Common myeloid progenitor, CD34-positive (primary cell): ENCODE results near the gene SART3.

ENCODE experiments used
- CTCF ChIA-PET: fragments of 350-600 bp; sonication (Branson Sonifier 250); formaldehyde crosslinking; loops from one replicate; lab custom pipeline; 2021; ENCODE audit warnings: antibody characterized with exemption; lab: Charles Lee
- POLR2A ChIA-PET: fragments of 350-600 bp; sonication (Branson Sonifier 250); formaldehyde crosslinking; loops from one replicate; lab custom pipeline; 2021; ENCODE audit warnings: antibody characterized with exemption; lab: Charles Lee
- DNase-seq, 3 donors: peaks; one replicate each; pipeline versions ENCODE4 v3.0.0 to v3.0.0-alpha.2; 2013
- H3K27ac ChIP-seq, 2 experiments: 1 replicate in 1 of 2; 2 replicates in 1 of 2; pipeline ENCODE4 v1.7.0; 2013; ENCODE audit warnings: inconsistent platforms in 2 of 2, low read length in 2 of 2, mild to moderate bottlenecking in 2 of 2, low read depth in 1 of 2, moderate library complexity in 1 of 2; ENCODE audit not compliant: severe bottlenecking in 2 of 2, insufficient read depth in 1 of 2, poor library complexity in 1 of 2
- H3K27me3 ChIP-seq, 5 experiments: replicated peaks in 2 of 5; 1 replicate in 3 of 5; 2 replicates in 2 of 5; pipeline versions ENCODE4 v1.6.1 to v1.7.0; 2013; ENCODE audit warnings: low read length in 4 of 5, mild to moderate bottlenecking in 2 of 5, moderate library complexity in 2 of 5, inconsistent platforms in 1 of 5; ENCODE audit not compliant: insufficient read depth in 5 of 5, control insufficient read depth in 4 of 5
- H3K36me3 ChIP-seq, 4 experiments: 1 replicate in 2 of 4; 2 replicates in 2 of 4; pipeline versions ENCODE4 v1.6.1 to v1.7.0; 2013; ENCODE audit warnings: low read length in 3 of 4, control low read depth in 1 of 4, mild to moderate bottlenecking in 1 of 4; ENCODE audit not compliant: control insufficient read depth in 4 of 4, insufficient read depth in 4 of 4
- H3K4me1 ChIP-seq, 4 experiments: 1 replicate in 3 of 4; 2 replicates in 1 of 4; pipeline versions ENCODE4 v1.6.1 to v1.7.1; 2013; ENCODE audit warnings: low read length in 3 of 4, mild to moderate bottlenecking in 3 of 4, control low read depth in 1 of 4, inconsistent platforms in 1 of 4, moderate library complexity in 1 of 4; ENCODE audit not compliant: control insufficient read depth in 4 of 4, insufficient read depth in 4 of 4; ENCODE audit errors: control extremely low read depth in 1 of 4
- H3K4me3 ChIP-seq, 7 experiments: 1 replicate in 4 of 7; 2 replicates in 3 of 7; pipeline versions ENCODE4 v1.5.1 to v1.7.0; 2013; ENCODE audit warnings: mild to moderate bottlenecking in 7 of 7, low read length in 6 of 7, moderate library complexity in 6 of 7, inconsistent platforms in 2 of 7, low read depth in 2 of 7, control low read depth in 1 of 7; ENCODE audit not compliant: insufficient read depth in 4 of 7, control insufficient read depth in 1 of 7; ENCODE audit errors: extremely low read depth in 1 of 7
- H3K9me3 ChIP-seq, 5 experiments: 1 replicate in 4 of 5; 2 replicates in 1 of 5; pipeline versions ENCODE4 v1.6.1 to v1.7.1; 2013; ENCODE audit warnings: low read length in 4 of 5, mild to moderate bottlenecking in 2 of 5, inconsistent platforms in 1 of 5, low read depth in 1 of 5, moderate library complexity in 1 of 5; ENCODE audit not compliant: control insufficient read depth in 4 of 5, insufficient read depth in 2 of 5; ENCODE audit errors: control extremely low read depth in 1 of 5
- WGBS: methylation state at CpG from one replicate; pipeline ENCODE4 v1.1.5; 2013; ENCODE audit not compliant: insufficient coverage; 5-methylcytosine and 5-hydroxymethylcytosine counted together

SART3 gene

DNA sequence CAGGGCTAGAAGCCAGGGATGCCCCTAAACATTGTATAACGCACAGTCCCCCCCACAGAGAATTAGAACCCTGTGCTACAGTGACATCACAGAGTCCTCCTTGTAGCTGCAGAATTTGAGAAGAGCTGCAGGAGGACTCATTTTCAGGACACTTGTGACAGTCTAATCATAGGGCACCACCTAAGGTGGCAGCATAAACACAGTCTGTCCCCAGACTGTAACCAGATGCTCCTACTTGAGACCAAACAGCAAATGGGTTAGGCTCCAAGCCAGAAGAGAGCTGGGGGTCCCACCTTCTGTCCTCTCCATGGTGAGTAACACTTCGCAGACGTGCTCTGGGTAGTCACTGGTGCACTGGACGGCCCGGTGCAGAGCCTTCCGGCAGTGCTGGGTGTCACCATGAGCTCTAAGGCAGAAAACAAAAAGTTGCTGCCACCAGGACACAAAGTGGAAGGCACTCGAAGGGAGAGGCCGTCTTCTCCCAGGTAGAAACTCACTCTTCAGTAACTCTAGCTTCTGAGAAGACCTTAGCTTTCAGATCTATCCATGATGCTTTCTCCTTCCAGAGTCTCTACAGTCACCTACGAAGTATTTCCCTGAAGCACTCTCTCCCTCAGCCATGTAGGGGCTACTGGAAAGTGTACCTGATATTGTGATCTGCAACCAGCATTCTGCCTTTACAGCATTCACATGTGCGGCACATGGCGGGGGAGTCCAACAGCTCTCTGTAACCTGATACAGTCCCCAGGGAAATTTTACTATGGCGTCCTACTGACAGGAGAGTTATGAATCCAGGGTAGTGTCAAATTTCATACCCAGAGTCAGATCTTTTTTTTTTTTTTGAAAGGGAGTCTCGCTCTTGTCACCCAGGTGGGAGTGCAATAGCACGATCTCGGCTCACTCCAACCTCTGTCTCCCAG lies 28.8 kb downstream of the SART3 start:
- H3K27me3 ChIP-seq, result no peaks in the 10 kb centered on the region
- H3K4me1 ChIP-seq, result no peaks in the 10 kb centered on the region
- no peaks in the 10 kb centered on the region for H3K9me3 ChIP-seq
- 100% methylated on average over 10 of the region's 15 CpGs for WGBS
- no peak for DNase-seq
- CTCF ChIA-PET, result interaction anchor here (0.7 to 0.8 kb wide), 3 partner anchors 9 to 37 kb away, joined by 3 to 5 read pairs (median 3); no protein-coding TSS in a partner anchor
- H3K27ac ChIP-seq, result no peak overlapping the region
- peaks cover 44 to 82% (median 69%) of the 10 kb centered on the region in 4 experiments for H3K36me3 ChIP-seq
- H3K4me3 ChIP-seq, result no peak overlapping the region
- POLR2A ChIA-PET, result interaction anchor here (0.8 kb wide), 1 partner anchor 13 kb away, joined by 3 read pairs; no protein-coding TSS in a partner anchor

DNA sequence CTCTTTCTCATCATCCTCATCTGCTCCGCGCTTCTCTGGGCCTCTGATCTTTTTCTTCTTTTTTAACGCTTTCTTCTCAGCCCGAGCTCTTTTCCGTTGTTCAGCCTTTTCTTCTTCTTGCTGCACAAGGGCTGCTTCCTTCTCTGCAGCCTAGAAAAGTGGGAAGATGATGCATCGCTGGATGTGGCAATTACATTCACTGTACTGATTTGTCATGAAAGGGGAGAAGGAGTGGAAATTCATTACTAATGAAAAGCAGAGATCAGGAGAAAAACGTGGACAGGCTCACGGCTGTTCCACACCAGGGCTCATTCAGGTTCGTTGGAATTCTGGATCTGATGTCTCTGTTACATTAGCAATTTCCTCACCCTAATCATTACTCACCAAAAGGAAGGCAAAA lies 30.8 kb downstream of the SART3 start:
- no peak overlapping the region for H3K27ac ChIP-seq
- H3K9me3 ChIP-seq, result no peaks in the 10 kb centered on the region
- no peaks in the 10 kb centered on the region for H3K27me3 ChIP-seq
- H3K36me3 ChIP-seq, result peaks cover 32 to 82% (median 64%) of the 10 kb centered on the region in 4 experiments
- ChIA-PET CTCF (interaction anchor here (0.5 to 0.7 kb wide), 2 partner anchors 11 to 424 kb away, joined by 3 read pairs; no protein-coding TSS in a partner anchor), POLR2A (no interaction called here)
- no peak overlapping the region for H3K4me3 ChIP-seq
- 92% methylated on average over 7 of the region's 9 CpGs for WGBS
- no peak for DNase-seq
- H3K4me1 ChIP-seq, result no peaks in the 10 kb centered on the region

DNA sequence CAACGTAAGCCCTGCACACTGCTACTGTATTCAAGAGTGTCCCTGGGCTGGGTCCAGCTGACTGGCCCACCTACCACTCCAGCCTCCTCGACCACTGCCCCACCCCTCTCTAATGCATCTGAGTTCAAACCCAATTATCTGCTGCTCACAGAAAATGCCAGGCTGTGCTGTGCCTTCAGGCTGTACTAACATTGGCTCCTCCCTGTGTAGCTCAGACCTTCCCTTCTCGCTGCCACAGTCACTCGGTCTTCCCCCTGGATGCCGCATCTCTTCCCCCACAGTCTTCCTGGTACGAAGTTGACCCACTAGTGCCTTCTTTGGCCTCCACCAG lies 33.8 kb downstream of the SART3 start:
- Histone ChIP-seq H3K36me3 (peaks cover 40 to 93% (median 73%) of the 10 kb centered on the region in 4 experiments), H3K9me3 (no peaks in the 10 kb centered on the region), H3K27me3 (no peaks in the 10 kb centered on the region), H3K27ac (no peak overlapping the region), H3K4me3 (no peak overlapping the region), H3K4me1 (no peaks in the 10 kb centered on the region)
- WGBS, result 99% methylated on average over 6 of the region's 6 CpGs
- ChIA-PET POLR2A (no interaction called here), CTCF (interaction anchor here (1.5 kb wide), 1 partner anchor 10 kb away, joined by 3 read pairs; no protein-coding TSS in a partner anchor)
- no peak for DNase-seq

- H3K27ac ChIP-seq, result no peak overlapping the region
- no peak overlapping the region for H3K4me3 ChIP-seq
- H3K4me1 ChIP-seq, result no peaks in the 10 kb centered on the region
- H3K36me3 ChIP-seq, result peaks cover 39 to 93% (median 72%) of the 10 kb centered on the region in 4 experiments
- WGBS, result 95% methylated on average over 10 of the region's 10 CpGs
- ChIA-PET CTCF (interaction anchor here (1.5 kb wide), 1 partner anchor 9 kb away, joined by 3 read pairs; no protein-coding TSS in a partner anchor), POLR2A (no interaction called here)
- H3K27me3 ChIP-seq, result no peaks in the 10 kb centered on the region
- no peaks in the 10 kb centered on the region for H3K9me3 ChIP-seq
- no peak for DNase-seq
Observed at GRCh38 chr12:108526482-108527165, 34.3 kb downstream of the SART3 start.

DNA sequence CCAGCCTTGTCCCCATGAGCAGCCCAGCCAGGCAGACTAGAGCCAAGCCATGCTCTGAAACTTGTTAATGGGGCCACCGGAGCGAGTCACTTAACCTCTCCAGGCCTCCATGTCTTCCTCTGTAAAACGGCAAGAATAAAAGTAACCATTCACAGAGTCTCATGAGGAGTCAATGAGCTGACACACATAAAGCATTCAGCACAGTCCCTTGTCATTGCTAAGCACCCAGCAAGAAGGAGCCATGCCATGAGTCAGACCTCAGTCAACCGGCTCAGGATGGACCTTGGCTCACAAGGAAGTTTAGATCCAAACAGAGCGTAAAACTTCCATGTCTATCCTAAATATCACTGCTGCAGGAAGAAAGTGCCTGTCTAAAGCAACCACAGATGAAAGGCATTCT lies 35.3 kb downstream of the SART3 start:
- H3K27me3 ChIP-seq, result no peaks in the 10 kb centered on the region
- ChIA-PET POLR2A (no interaction called here), CTCF (no interaction called here)
- DNase-seq, result no peak
- 95% methylated on average over 4 of the region's 5 CpGs for WGBS
- H3K27ac ChIP-seq, result no peak overlapping the region
- no peaks in the 10 kb centered on the region for H3K9me3 ChIP-seq
- no peaks in the 10 kb centered on the region for H3K4me1 ChIP-seq
- H3K4me3 ChIP-seq, result no peak overlapping the region
- peaks cover 44 to 96% (median 76%) of the 10 kb centered on the region in 4 experiments for H3K36me3 ChIP-seq

DNA sequence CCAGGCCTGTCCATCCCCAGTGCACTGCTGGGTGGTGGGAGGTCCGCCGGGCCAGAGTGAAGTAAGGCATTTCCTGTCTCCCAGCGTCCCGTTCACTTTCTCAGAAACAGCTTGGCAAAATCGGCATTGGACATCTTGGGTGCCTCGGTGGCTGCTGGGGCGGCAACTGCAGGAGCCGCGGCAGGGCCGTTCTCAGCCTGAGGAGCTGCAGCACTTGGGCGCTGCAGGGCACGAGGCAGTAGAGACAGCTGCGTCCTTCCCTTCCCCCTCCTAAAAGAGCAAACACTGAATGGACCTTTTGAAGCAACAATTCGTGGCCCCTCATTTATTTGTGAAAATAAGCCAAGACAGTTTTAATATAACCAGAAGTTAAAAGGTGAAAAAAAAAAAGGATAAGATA lies 37.6 kb downstream of the SART3 start:
- no peak overlapping the region for H3K27ac ChIP-seq
- DNase-seq, result no peak
- no peaks in the 10 kb centered on the region for H3K4me1 ChIP-seq
- CTCF ChIA-PET, result interaction anchor here (0.6 to 1.8 kb wide), 3 partner anchors 8 to 11 kb away, joined by 3 to 5 read pairs (median 5); no protein-coding TSS in a partner anchor
- H3K9me3 ChIP-seq, result no peaks in the 10 kb centered on the region
- POLR2A ChIA-PET, result no interaction called here
- no peaks in the 10 kb centered on the region for H3K27me3 ChIP-seq
- peaks cover 36 to 97% (median 76%) of the 10 kb centered on the region in 4 experiments for H3K36me3 ChIP-seq
- WGBS, result 94% methylated on average over 13 of the region's 14 CpGs
- H3K4me3 ChIP-seq, result no peak overlapping the region
